ENCODE data around the gene PAK1. TPM values are rescaled to one million over a fixed set of nuclear protein-coding genes. Genes with fewer than 3 reads are reported as not detected.

The PAK1 gene
- total and polyA plus RNA-seq, 10 of the 15 experiments (the other 5 are each of a cell fraction or from before 2014, with no cell fraction given) = 43.8 to 321 (median 110) TPM

GRCh38 chr11:77421041-77421723, 52.7 kb downstream of the PAK1 start:
- Histone ChIP-seq H3K9me3 (replicated peaks; ENCODE audit: control insufficient read depth, insufficient read depth, low read length) (no peaks in the 10 kb centered on the region), H3K4me3 (no peak overlapping the region), H3K27me3 (replicated peaks in 1 of 2; ENCODE audit: control insufficient read depth in 2 of 2, insufficient read depth in 2 of 2, low read length in 1 of 2) (no peaks in the 10 kb centered on the region), H3K79me2 (ENCODE audit: control insufficient read depth, insufficient read depth, low read length) (peaks cover 28% of the 10 kb centered on the region), H2AFZ (ENCODE audit: control insufficient read depth, low read depth, low read length) (no peak overlapping the region), H3K36me3 (ENCODE audit: control insufficient read depth in 2 of 2, insufficient read depth in 2 of 2, low read length in 1 of 2) (0 out of 4 replicates have a peak, but pooled peaks cover 0 to 3% of the 10 kb centered on the region in 2 experiments), H3K9ac (ENCODE audit: control insufficient read depth, insufficient read depth, low read length) (no peak overlapping the region), H3K27ac (ENCODE audit: control insufficient read depth, insufficient read depth) (no peak overlapping the region), H4K20me1 (ENCODE audit: control insufficient read depth, insufficient read depth) (no peaks in the 10 kb centered on the region), H3K4me1 (ENCODE audit: control insufficient read depth, insufficient read depth, low read length) (peaks cover 8% of the 10 kb centered on the region), H3K4me2 (ENCODE audit: control insufficient read depth, insufficient read depth) (no peak overlapping the region)
- ChIA-PET POLR2A (interaction anchor here (0.7 to 1.5 kb wide), 3 partner anchors 9 to 49 kb away, joined by 3 read pairs; no protein-coding TSS in a partner anchor), RAD21 (ENCODE audit: unreplicated experiment) (no interaction called here), CTCF (interaction anchor here (0.8 to 1.0 kb wide), 2 partner anchors 9 to 14 kb away, joined by 3 read pairs; no protein-coding TSS in a partner anchor), SMC1A (ENCODE audit: uncharacterized antibody, unreplicated experiment) (interaction anchor here (1.9 to 2.5 kb wide), 2 partner anchors 10 to 14 kb away, joined by 8 to 10 read pairs; no protein-coding TSS in a partner anchor)
- intact Hi-C loops (cut with micrococcal nuclease; ENCODE audit: unreplicated experiment) = no loop called here
- BruUV-seq (replicated peaks) = no TSS peak
- in situ Hi-C loops (cut with MboI) = no loop called here
- TF ChIP-seq GATAD2B (conservative IDR thresholded peaks at IDR 0.05; ENCODE audit: low read depth) (no peak), ZBTB33 (IDR thresholded peaks at IDR 0.05) (no peak), SREBF2 (IDR thresholded peaks at IDR 0.05; ENCODE audit: low read length) (no peak)
- no peak for FAIRE-seq
- ATAC-seq = no peak
- 82% methylated on average over 2 of the region's 2 CpGs for WGBS (ENCODE audit: insufficient coverage, insufficient replicate concordance, low lambda C conversion rate, missing lambda C conversion rate)
- no peak for DNase-seq (ENCODE audit: low read depth, low spot score)

Data from GM12878 (cell line).